GM18505 (cell line): ENCODE data around the gene PLCB1.

ENCODE experiments used
- ATAC-seq: cut with Tn5 transposase; IDR thresholded peaks from one replicate; pipeline ENCODE4 v1.9.1; 2021; ENCODE audit not compliant: unreplicated experiment
- POLR2A ChIP-seq: IDR thresholded peaks from 4 replicates; pipeline ENCODE4 v1.6.1; 2011; ENCODE audit warnings: borderline replicate concordance; ENCODE audit not compliant: insufficient read depth, insufficient read length; ENCODE audit errors: extremely low read depth

PLCB1 gene

DNA sequence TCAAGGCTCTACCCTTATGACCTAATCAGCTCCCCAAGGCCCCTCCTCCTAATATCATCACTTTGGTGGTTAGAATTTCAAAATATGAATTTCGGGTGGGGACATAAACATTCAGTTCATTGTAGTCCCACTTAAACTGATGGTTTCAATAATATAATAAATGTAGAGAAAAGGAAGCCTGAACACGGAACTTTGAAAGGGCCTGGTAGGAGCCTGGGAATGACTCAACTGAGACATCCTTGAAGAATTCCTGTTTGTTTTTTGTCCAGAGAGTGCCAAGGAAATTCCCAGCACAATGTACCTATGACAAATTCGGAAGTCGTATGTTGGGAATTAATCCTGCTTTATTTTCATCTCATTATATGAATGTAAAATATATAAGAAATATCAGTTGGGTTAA lies 457.9 kb downstream of the PLCB1 start:
- ATAC-seq: no peak
- no peak for TF ChIP-seq POLR2A

DNA sequence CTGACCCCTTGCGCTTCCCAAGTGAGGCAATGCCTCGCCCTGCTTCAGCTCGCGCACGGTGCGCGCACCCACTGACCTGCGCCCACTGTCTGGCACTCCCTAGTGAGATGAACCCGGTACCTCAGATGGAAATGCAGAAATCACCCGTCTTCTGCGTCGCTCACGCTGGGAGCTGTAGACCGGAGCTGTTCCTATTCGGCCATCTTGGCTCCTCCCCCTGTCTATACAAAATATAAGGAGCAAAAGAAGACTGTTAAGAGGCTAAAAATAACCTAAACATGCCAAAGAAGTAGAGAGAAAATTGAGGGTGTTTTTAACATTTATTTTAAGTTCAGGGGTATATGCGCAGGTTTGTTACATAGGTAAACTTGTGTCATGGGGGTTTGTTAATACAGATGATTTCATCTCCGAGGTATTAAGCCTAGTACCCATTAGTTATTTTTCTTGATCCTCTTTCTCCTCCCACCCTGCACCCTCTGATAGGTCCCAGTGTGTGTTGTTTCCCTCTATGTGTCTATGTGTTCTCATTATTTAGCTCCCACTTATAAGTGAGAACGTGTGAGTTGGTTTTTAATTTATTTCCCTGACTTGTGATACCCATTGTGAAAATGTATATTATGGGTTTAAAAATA lies 469.0 kb downstream of the PLCB1 start:
- peak; percentile 25 for ATAC-seq

DNA sequence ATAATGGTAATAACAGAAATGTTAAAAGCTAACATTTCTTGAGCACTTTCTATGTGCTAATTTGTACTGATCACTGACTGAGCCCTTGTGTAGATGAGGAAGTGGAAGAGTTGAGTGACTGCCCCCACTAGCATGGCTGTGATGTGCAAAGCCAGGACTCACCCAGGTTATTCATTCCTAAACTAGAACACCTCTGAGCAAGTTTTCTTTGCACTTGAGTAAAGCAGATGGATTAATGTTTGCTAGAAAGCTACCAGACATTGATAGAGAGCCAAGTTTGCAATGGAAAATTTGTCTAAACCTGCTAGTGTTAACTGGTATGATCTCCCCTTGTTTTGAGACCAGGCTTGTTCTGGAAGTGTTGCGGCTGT lies 469.5 kb downstream of the PLCB1 start:
- no peak for TF ChIP-seq POLR2A
- ATAC-seq: peak; percentile 96

DNA sequence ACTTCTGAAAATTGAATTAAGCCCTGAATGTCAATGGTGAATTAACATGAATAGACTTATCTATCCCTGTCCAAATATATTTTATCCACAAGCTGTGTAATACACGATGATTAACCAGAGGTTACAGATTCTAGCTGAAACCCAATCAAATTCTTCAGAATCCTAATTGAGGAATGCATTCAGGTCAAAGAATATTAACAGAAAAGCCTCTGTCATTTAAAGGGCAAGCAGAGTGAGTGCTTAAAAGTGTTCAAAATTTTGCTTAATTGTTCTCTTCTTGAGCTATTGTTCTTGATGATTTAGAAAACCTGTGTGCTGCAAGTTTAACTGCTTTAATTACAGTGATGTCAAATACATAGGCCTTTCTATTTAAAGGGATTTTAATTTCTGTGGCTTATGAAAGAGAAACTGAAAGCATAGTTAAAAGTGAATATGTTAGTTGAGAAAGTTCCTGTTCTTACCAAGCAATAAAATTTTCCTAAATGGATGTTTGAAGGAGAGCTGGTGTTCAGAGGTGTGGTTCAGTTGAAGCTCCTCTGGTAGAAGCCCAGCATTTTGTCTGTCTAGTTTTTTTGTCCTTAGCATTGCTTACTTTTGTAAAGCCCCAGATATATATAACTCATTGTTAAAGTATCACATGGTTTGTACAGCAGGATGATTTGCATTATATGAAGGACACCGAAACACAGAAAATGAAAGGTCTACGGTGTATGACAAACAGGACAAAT lies 470.5 kb downstream of the PLCB1 start:
- TF ChIP-seq POLR2A: no peak
- peak; percentile 73 for ATAC-seq

DNA sequence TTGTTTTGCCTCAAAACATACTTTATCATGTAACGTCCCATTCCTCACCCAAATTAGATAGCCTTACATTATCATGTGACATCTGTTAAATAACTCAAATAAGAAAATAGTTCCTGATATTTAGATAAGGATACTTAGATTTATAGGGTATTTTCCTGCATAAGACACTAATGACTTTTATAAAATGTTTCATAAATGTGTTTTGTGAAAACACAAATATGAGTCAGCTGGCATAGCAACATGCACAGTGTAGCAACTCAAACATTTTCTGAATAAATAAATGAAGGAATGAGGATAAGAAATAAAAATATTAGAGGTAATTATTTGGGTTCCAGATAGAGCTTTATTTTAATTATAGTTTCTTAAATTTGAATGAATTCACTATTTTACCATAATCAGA lies 476.4 kb downstream of the PLCB1 start:
- ATAC-seq: no peak
- TF ChIP-seq POLR2A: no peak

DNA sequence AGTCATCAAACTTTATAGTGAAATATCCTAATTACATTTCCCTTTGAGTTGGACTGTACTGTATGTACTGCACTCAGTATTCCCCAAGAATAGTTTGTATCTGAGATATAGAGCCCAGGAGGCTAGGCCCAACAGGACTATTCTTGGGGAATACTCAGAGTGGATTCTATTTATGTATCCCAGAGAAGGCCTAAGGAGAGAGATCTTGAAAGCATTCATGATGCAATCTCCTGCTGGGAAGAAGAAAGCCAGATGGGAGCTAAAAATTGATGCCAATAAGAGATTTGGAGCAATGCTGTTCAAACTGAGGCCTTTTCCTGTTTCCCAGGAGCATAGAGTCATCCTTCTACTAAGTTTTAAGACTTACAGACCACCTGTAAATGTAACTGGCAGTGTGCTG lies 484.7 kb downstream of the PLCB1 start:
- no peak for TF ChIP-seq POLR2A
- ATAC-seq: no peak

DNA sequence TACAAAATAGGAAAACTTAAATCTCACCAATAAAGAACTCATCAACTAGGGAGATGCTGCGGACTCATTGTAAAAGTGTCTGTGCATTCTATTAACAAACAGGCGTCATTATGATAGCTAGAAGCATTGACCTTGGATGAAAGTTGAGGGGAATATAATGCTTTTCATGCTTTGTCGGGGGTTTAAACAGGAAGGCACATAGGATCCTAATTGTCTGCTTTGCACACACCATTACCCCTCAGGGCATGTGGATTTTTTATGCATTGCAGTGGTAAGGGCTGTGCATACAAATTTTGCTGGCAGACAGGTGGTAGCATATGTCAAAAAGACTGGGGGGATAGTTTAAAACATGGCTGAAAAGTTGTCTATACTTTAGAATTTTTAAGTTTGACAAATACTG lies 488.9 kb downstream of the PLCB1 start:
- no peak for ATAC-seq
- TF ChIP-seq POLR2A: no peak

DNA sequence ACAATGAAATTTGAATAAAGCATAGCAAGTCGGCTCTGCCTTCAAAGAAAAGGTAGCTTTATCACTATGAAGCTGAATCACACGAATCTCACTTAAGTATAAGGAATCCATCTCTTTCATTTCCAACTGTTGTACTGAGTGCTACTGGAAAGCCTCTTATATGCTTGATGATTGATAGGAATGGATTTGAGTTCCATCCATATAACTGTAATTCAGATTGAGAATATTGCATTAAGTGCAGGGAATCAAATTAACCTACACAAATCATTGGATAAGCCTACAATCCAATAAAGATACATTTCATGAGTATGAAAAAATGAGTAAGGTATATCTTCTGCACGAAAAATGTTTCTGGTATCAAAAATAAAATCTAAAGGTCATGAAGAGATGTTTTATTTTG lies 492.0 kb downstream of the PLCB1 start:
- ATAC-seq: no peak
- no peak for TF ChIP-seq POLR2A

DNA sequence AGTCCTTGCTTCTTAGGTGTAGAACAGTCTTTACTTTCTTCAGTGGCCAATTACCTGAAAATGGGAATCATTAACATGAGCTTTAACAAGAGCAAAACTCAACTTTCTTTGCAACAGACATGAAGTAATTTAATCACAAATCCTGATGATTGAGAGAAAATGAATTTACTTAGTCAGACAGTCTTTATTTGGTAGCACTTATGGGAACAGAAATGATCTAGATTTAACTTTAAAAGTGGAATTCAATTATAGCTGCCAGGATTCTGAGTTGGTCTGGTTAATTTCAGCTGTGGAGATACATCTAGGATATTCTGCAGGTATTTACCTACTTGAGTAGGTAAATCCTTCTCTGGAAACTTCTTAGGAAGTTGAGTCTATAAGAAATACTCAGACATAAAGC lies 492.6 kb downstream of the PLCB1 start:
- ATAC-seq: no peak
- no peak for TF ChIP-seq POLR2A

DNA sequence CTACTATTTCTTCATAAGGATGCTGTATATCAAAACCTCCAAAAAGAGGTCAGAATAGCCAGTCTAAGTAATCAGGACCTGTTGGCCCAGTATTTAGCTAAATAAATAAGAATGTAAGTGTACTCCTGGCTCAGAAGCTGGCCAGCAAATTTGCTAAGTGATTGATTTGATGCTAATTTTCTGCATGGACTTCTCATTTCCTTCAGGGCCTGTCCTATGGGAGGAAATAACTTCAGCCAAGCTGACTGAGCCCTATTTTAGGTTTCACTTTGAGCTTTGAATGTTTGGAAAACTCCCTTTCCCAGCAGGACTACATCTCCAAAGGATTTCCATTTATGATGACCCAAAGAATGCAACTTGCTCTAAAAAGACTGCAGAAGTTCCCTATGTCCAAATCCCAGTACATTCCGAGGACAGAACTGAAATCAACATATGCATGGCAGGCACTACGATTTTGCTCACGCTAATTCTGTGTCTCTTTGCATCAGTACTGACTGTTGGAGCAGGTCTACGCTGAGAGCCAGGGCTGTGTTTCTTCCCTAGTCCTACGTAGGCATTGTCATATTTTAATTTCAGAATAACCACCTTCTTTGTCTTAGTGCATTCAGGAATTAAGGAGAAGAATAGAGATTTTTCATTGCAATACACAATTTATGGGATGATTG lies 495.4 kb downstream of the PLCB1 start:
- no peak for ATAC-seq
- no peak for TF ChIP-seq POLR2A

DNA sequence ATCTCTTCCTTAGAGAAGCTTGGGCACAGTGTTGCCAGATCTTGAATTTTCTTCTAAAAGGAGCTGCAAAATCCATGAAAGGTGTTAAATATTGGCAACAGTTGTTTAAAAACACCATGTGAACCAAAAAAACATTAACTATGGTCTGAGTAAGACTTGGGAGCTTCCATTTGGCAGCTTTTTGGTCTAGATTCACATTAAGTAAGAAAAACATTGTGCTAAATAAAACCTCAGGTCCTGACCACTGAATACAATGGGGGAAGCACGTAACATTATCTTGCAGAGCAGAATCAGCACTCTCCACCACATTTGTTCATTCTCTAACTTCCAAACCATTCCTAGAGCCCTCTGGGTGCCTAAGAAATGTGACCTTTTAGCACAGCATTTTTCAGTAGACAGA lies 499.2 kb downstream of the PLCB1 start:
- ATAC-seq: no peak
- TF ChIP-seq POLR2A: no peak

DNA sequence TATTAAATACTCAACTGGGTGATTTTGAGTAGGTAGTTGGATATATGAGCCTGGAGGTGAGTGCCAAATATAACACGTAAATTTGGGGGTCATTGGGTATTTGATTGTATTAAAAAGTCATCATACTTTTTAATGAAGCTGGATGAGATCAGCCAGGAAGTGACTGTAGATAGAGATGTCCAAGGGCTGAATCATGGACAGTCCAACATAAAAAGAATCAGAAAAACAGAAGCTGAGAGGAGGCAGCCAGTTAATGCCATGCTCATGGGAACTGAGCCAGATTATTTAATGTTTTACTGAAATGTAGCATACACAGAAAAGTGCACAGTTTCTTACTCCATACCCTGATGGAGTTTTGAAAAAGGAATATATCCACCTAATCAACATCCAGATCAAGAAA lies 501.3 kb downstream of the PLCB1 start:
- ATAC-seq: no peak
- no peak for TF ChIP-seq POLR2A

DNA sequence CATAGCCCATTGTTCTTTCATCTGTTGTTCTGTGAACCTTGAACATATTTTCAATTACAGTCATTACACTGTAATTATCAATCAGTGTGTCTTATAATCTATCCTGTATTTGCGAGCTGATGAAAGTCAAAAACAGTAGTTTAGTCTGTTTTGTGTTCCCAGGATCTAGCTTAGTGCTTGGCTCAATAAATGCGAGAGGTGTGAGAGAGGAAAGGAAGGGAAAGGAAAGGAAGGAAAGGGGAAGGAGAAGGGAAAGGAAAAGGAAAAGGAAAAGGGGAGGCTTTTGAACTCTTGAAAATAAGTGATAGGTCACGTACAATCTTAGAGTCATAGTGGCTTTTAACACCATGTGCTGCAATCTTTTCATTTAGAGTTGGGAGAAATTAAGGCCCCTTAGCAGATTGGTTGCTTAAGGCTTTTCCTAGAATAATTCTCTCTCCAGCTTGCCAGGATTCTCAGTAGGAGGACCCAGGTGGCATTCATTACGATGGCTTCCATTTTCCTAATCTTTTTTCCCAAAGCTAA lies 503.0 kb downstream of the PLCB1 start:
- no peak for TF ChIP-seq POLR2A
- no peak for ATAC-seq

DNA sequence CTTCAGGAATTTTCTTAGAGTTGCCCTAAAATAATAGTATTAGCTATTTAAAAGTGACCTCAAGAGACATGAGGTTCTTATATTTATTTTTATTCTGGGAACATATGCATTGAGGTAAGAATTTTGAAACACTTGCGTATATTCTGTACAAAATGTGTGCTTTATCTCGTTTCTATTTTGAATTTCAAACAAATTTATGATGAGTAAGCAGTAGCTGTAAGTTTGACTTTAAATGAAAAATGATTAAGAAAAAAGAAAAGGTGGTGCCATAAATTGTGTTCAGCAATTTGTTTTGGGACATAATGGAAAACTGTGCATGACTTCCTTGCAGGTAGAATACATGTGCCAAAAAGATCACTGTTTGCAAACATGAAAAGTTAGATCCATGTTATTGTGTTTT lies 503.8 kb downstream of the PLCB1 start:
- no peak for TF ChIP-seq POLR2A
- no peak for ATAC-seq
